WI38 (cell line): ENCODE data around the gene MEIS2.

Source experiments
- H3K4me3 ChIP-seq: 2 replicates; pipeline ENCODE4 v1.5.1; 2011; ENCODE audit warnings: low read depth, mild to moderate bottlenecking, control low read depth, low read length
- TF ChIP-seq, protein P1 (sequence below): IDR thresholded peaks from 2 replicates; pipeline ENCODE4 v1.5.1; 2012; ENCODE audit warnings: low read depth, mild to moderate bottlenecking, control low read depth, low read length

Gene MEIS2

DNA sequence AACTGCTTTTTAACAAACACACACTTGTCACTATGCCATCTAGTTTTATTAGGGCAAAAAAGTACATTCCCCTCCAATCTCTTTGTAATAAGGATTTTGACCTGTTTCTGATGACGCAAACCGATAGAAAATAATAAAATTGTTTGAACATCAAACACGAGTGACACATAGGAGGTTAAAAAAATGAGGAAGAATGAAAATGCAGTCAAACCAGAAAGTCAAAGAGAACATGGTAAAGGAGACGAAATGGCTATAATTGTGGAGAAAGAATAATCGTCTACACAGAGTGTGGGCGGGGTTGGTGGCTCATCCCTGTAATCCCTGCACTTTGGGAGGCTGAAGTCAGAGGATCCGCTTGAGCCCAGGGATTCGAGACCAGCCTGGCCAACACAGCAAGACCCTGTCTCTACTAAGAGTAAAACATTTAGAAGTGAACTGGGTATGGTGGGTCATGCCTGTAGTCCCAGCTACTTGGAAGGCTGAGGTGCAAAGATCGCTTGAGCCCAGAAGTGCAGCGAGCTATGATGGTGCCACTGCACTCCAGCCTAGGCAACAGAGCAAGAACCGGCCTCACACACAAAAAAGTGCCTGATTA lies 83.2 kb downstream of the MEIS2 start:
- TF ChIP-seq, protein P1, sequence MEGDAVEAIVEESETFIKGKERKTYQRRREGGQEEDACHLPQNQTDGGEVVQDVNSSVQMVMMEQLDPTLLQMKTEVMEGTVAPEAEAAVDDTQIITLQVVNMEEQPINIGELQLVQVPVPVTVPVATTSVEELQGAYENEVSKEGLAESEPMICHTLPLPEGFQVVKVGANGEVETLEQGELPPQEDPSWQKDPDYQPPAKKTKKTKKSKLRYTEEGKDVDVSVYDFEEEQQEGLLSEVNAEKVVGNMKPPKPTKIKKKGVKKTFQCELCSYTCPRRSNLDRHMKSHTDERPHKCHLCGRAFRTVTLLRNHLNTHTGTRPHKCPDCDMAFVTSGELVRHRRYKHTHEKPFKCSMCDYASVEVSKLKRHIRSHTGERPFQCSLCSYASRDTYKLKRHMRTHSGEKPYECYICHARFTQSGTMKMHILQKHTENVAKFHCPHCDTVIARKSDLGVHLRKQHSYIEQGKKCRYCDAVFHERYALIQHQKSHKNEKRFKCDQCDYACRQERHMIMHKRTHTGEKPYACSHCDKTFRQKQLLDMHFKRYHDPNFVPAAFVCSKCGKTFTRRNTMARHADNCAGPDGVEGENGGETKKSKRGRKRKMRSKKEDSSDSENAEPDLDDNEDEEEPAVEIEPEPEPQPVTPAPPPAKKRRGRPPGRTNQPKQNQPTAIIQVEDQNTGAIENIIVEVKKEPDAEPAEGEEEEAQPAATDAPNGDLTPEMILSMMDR: no peak
- H3K4me3 ChIP-seq: no peak overlapping the region

DNA sequence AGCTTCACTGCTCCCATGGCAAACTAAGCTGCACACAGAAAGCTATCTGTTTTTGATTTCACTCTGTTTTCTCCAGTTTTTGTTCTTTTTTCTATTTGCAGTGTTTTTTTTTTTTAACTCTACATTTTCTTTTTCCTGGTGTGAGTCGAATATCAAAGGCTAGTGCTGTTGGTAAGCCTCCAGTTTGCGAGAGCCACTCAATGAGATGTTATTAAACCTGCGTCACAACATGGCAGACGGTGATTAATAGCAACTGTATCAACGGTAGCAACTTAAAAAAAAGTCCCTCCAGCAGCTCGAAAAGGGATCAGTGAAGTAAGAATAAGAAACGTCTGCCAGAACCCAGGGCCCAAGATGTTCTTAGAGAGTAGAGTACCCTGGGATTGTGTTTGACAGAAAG lies 84.1 kb downstream of the MEIS2 start:
- TF ChIP-seq, protein P1: no peak
- H3K4me3 ChIP-seq: no peak overlapping the region

DNA sequence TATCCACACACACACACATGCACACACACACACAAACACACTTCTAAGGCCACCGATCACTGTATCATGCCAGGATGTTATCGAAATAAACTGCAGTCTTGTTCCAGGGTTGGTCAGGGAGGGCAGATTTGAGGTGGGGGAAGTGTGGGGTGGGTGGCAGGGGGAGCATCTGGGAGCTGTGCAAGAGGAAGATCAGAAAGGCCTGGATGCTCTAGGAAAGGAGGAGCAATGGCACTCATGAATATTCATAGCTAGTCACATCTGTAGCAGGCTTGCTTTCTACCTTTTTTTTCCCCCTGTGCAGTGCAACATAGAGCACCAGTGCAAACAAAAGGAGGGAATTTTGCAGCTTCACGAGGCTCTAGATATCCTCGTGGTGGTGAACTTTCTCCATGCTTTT lies 84.9 kb downstream of the MEIS2 start:
- TF ChIP-seq, protein P1: no peak
- no peak overlapping the region for H3K4me3 ChIP-seq

DNA sequence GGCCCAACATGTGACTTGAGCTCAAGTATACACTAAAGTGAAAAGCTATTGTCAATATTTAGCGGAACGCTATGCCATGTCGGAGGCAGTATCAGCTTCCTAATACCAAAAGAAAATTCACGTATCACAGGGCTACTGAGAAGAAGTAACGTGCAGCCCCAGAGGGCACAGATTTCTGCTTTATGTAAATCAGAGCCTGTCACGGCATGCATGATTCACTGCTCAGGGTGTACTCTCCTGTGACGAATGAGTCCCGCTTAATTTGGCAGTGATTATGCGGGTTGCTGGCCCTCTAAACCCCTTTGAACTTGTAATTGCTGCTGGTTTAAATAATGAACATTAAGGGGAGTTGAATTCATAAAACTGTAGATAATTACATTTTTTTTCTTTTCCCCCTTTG lies 85.3 kb downstream of the MEIS2 start:
- no peak overlapping the region for H3K4me3 ChIP-seq
- TF ChIP-seq, protein P1: no peak

DNA sequence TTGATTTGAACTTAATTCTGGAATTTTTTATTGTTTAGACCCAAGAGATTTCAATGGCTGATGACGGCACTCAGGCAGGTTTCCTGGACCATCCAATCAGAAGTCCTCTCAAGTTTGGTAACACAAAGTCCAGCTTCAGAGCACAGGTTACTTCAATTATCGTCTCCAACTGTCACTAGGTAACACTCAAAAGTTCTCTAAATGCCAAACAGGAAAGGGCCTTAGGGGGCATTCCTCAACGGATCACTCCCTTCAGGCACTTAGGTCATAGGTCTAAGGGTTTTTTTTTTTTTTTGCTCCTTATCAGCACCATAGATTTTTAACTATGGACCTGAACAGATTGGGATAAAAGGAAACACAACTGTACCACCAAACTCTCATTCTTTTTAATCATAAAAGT lies 85.8 kb downstream of the MEIS2 start:
- TF ChIP-seq, protein P1: no peak

DNA sequence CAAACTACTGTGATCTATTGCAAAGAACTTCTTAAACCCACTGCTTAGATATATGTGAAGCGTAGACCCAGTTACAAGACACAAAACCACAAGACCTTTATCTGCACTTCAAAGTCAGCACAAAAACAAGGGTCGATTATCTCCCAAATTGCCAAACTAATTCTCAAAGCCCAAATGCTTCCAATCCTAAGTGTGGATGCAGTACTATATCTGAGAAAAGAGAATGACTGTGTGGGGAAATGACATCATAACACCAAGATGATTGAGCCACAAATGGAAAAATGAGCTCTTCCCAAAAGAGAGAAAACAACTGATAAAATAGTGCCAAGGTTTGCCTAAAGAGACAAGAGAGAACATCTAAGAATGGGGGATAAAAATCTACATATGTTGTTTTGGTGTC lies 86.2 kb downstream of the MEIS2 start:
- H3K4me3 ChIP-seq: no peak overlapping the region
- TF ChIP-seq, protein P1: no peak

More for the DNA sequence above, 85.8 kb downstream of the MEIS2 start:
- no peak overlapping the region for H3K4me3 ChIP-seq

DNA sequence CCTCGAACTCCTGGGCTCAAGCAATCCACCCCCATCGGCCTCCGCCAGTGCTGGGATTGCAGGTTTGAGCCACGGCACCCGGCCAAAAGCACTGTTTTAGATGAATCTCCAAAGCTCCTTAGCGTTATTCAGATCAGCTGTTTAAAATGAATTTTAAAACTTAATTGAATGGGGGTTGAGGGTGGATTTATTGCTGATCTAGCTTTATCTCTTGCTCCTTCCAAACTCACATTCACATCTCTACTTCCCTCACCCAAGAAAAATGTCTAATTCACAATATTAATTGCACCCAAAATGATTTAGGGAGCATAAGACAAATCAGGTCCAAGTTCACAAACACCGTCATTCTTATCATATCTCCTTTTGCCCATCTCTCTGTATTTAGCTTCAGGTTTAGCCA lies 89.8 kb downstream of the MEIS2 start:
- TF ChIP-seq, protein P1: no peak
- no peak overlapping the region for H3K4me3 ChIP-seq
